ENCODE results near the gene MRPL12. TPM values are rescaled to one million over a fixed set of nuclear protein-coding genes. Genes with fewer than 3 reads are reported as not detected.

The MRPL12 gene
- total and polyA plus RNA-seq, 2 of the 8 experiments (the other 6 are each of a cell fraction or from before 2014, with no cell fraction given) = 120 to 141 TPM

- 0 out of 4 replicates have a peak, but pooled peaks of 1 of the 2 experiments have one; percentile 4 for TF ChIP-seq SIN3A (conservative IDR thresholded peaks at IDR 0.05 in 1 of 2, IDR thresholded peaks at IDR 0.05 in 1 of 2; ENCODE audit: low read depth in 1 of 2, low read length in 2 of 2)
- no peak for TF ChIP-seq HDAC6 (IDR thresholded peaks at IDR 0.05; ENCODE audit: low read depth, low read length)
Measured at GRCh38 chr17:81710514-81711308, 7.5 kb downstream of the MRPL12 start (continued).
